ENCODE measurements around the gene RMRP. TPM values are rescaled to one million over a fixed set of nuclear protein-coding genes. Genes with fewer than 3 reads are reported as not detected.
"Not testable (repeated sequence)": the region's sequence is repeated elsewhere in the genome, so short reads cannot be mapped to it uniquely, and the experiment has no call there.

RMRP gene
- polyA plus RNA-seq, 1 of the 3 experiments (the other 2 are of a cell fraction): 64.9 TPM

- 96% methylated on average over 10 of the region's 10 CpGs for WGBS (ENCODE audit: low lambda C conversion rate)
- Histone ChIP-seq H2AFZ (ENCODE audit: low read depth) (peak overlapping the region; percentile 97; the same call in 1 of the 2 replicates), H3K4me3 (ENCODE audit: low read depth in 2 of 2, low read length in 1 of 2) (peak overlapping the region in 1 of 2 experiments; percentile 67; a peak in 2 of 4 replicates), H3K4me2 (peak overlapping the region; percentile 96; the same call in 1 of the 2 replicates)
- not testable (repeated sequence) for H3K4me1 ChIP-seq (ENCODE audit: control insufficient read depth in 1 of 2, insufficient read depth in 2 of 2, low read depth in 1 of 2, low read length in 1 of 2); H3F3A ChIP-seq (replicated peaks; ENCODE audit: insufficient read depth); H3K9me2 ChIP-seq; H3K27ac ChIP-seq (ENCODE audit: low read depth in 2 of 2, low read length in 1 of 2); H3K27me3 ChIP-seq (ENCODE audit: insufficient read depth); H3K9ac ChIP-seq; H3K36me3 ChIP-seq (replicated peaks in 1 of 2; ENCODE audit: control insufficient read depth in 1 of 2, insufficient read depth in 2 of 2, low read length in 1 of 2); DNase-seq; H3K79me2 ChIP-seq (ENCODE audit: insufficient read depth); H4K20me1 ChIP-seq (ENCODE audit: insufficient read depth); H3K9me3 ChIP-seq
- POLR2A ChIA-PET: interaction anchor here (2.6 kb wide), 1 partner anchor 12 kb away, joined by 20 read pairs; the partner anchor contains the start of genes CCDC107 and RMRP
- CTCF ChIA-PET: interaction anchor here (0.8 to 5.7 kb wide), 20 partner anchors 10 to 521 kb away, joined by 3 to 86 read pairs (median 4); partner anchors contain the start of genes CCDC107, CD72, CREB3 and GBA2
Measured at GRCh38 chr9:35645736-35646135, 12.1 kb downstream of the RMRP start.

GRCh38 chr9:35643046-35643445 lies 14.8 kb downstream of the RMRP start:
- Histone ChIP-seq H3K27me3 (ENCODE audit: insufficient read depth) (no peaks in the 10 kb centered on the region), H2AFZ (ENCODE audit: low read depth) (no peak overlapping the region), H3K4me2 (no peak overlapping the region), H3K4me1 (ENCODE audit: control insufficient read depth in 1 of 2, insufficient read depth in 2 of 2, low read depth in 1 of 2, low read length in 1 of 2) (peaks cover 6 to 7% of the 10 kb centered on the region in 2 experiments; a peak in 1 of 4 replicates), H3K9ac (no peak overlapping the region), H3K4me3 (ENCODE audit: low read depth in 2 of 2, low read length in 1 of 2) (no peak overlapping the region), H3K9me3 (no peaks in the 10 kb centered on the region), H3K27ac (ENCODE audit: low read depth in 2 of 2, low read length in 1 of 2) (no peak overlapping the region), H3F3A (replicated peaks; ENCODE audit: insufficient read depth) (peaks cover 5% of the 10 kb centered on the region), H3K36me3 (replicated peaks in 1 of 2; ENCODE audit: control insufficient read depth in 1 of 2, insufficient read depth in 2 of 2, low read length in 1 of 2) (no peaks in the 10 kb centered on the region), H3K9me2 (no peaks in the 10 kb centered on the region), H4K20me1 (ENCODE audit: insufficient read depth) (no peaks in the 10 kb centered on the region), H3K79me2 (ENCODE audit: insufficient read depth) (no peaks in the 10 kb centered on the region)
- no peak for DNase-seq
- TF ChIP-seq EP300 (IDR thresholded peaks at IDR 0.05; ENCODE audit: borderline replicate concordance in 1 of 2, low read depth in 1 of 2, low read length in 1 of 2) (no peak), TEAD4 (IDR thresholded peaks at IDR 0.05; ENCODE audit: borderline replicate concordance, insufficient read depth) (no peak), YY1 (IDR thresholded peaks at IDR 0.05; ENCODE audit: low read depth) (no peak), REST (IDR thresholded peaks at IDR 0.05; ENCODE audit: low read depth, low read length) (no peak), PBX3 (IDR thresholded peaks at IDR 0.05) (no peak), IRF3 (IDR thresholded peaks at IDR 0.05; ENCODE audit: low read depth, low read length) (no peak), GATA2 (CRISPR knock-in tag; IDR thresholded peaks at IDR 0.05) (no peak), NFIC (IDR thresholded peaks at IDR 0.05; ENCODE audit: borderline replicate concordance) (no peak), NRF1 (IDR thresholded peaks at IDR 0.05; ENCODE audit: low read depth, low read length) (no peak), JUND (IDR thresholded peaks at IDR 0.05) (no peak), TAF1 (IDR thresholded peaks at IDR 0.05; ENCODE audit: borderline replicate concordance, low read depth, low read length) (no peak), FOSL2 (IDR thresholded peaks at IDR 0.05; ENCODE audit: borderline replicate concordance, low read depth) (no peak), RFX5 (IDR thresholded peaks at IDR 0.05; ENCODE audit: low read length) (no peak), MAX (IDR thresholded peaks at IDR 0.05; ENCODE audit: low read depth) (no peak), USF2 (IDR thresholded peaks at IDR 0.05; ENCODE audit: borderline replicate concordance, low read depth, low read length) (no peak)
- WGBS (ENCODE audit: low lambda C conversion rate): 83% methylated on average over 12 of the region's 12 CpGs
- CTCF ChIA-PET: interaction anchor here (0.6 kb wide), 1 partner anchor 27 kb away, joined by 3 read pairs; no protein-coding TSS in a partner anchor
- POLR2A ChIA-PET: no interaction called here

- H3K9ac ChIP-seq; H4K20me1 ChIP-seq (ENCODE audit: insufficient read depth); H3K36me3 ChIP-seq (replicated peaks in 1 of 2; ENCODE audit: control insufficient read depth in 1 of 2, insufficient read depth in 2 of 2, low read length in 1 of 2); H2AFZ ChIP-seq (ENCODE audit: low read depth); DNase-seq; H3K27ac ChIP-seq (ENCODE audit: low read depth in 2 of 2, low read length in 1 of 2); H3K4me2 ChIP-seq; H3K4me3 ChIP-seq (ENCODE audit: low read depth in 2 of 2, low read length in 1 of 2); POLR2A ChIA-PET; H3K27me3 ChIP-seq (ENCODE audit: insufficient read depth); H3K79me2 ChIP-seq (ENCODE audit: insufficient read depth); H3K9me2 ChIP-seq; CTCF ChIA-PET; H3K4me1 ChIP-seq (ENCODE audit: control insufficient read depth in 1 of 2, insufficient read depth in 2 of 2, low read depth in 1 of 2, low read length in 1 of 2); H3K9me3 ChIP-seq; H3F3A ChIP-seq (replicated peaks; ENCODE audit: insufficient read depth): not testable (repeated sequence)
- WGBS (ENCODE audit: low lambda C conversion rate): 93% methylated on average over 3 of the region's 3 CpGs
Measured at GRCh38 chr9:35641478-35641877, 16.3 kb downstream of the RMRP start.
